ENCODE results near the gene IZUMO4.

IZUMO4 gene

GRCh38 chr19:2118438-2118837 lies 21.7 kb downstream of the IZUMO4 start:
- peaks cover 92% of the 10 kb centered on the region; the same call in 1 of the 2 replicates for H3K36me3 ChIP-seq (ENCODE audit: insufficient read depth, low read length)
- TF ChIP-seq EZH2phosphoT487 (IDR thresholded peaks at IDR 0.05; ENCODE audit: borderline replicate concordance) (no peak), CTCF (conservative IDR thresholded peaks at IDR 0.05; ENCODE audit: low read length) (no peak)
- peaks cover 3% of the 10 kb centered on the region for H4K20me1 ChIP-seq (ENCODE audit: insufficient read depth, low read length, poor library complexity, severe bottlenecking)

GRCh38 chr19:2119921-2120785 lies 23.4 kb downstream of the IZUMO4 start:
- Histone ChIP-seq H3K9ac (ENCODE audit: low read depth, low read length, poor library complexity, severe bottlenecking) (no peak overlapping the region), H3K9me3 (ENCODE audit: insufficient read depth, low read depth, low read length) (no peaks in the 10 kb centered on the region), H3K27me3 (ENCODE audit: insufficient read depth, low read length, poor library complexity, severe bottlenecking) (no peaks in the 10 kb centered on the region), H2AFZ (ENCODE audit: low read length) (no peak overlapping the region), H3K79me2 (ENCODE audit: insufficient read depth, low read length) (no peaks in the 10 kb centered on the region), H3K9me2 (replicated peaks; ENCODE audit: low read depth, low read length) (no peaks in the 10 kb centered on the region), H3K4me1 (ENCODE audit: insufficient read depth, low read length, poor library complexity, severe bottlenecking) (no peaks in the 10 kb centered on the region), H3K36me3 (ENCODE audit: insufficient read depth, low read length) (peaks cover 83% of the 10 kb centered on the region; the same call in 1 of the 2 replicates), H3K4me3 (ENCODE audit: low read length, poor library complexity, severe bottlenecking) (no peak overlapping the region), H4K20me1 (ENCODE audit: insufficient read depth, low read length, poor library complexity, severe bottlenecking) (peaks cover 3% of the 10 kb centered on the region), H3F3A (ENCODE audit: low read depth) (no peaks in the 10 kb centered on the region), H3K4me2 (ENCODE audit: low read depth, low read length, poor library complexity, severe bottlenecking) (no peak overlapping the region)
- TF ChIP-seq CTCF (conservative IDR thresholded peaks at IDR 0.05; ENCODE audit: low read length) = no peak
- no peak for TF ChIP-seq EZH2phosphoT487 (IDR thresholded peaks at IDR 0.05; ENCODE audit: borderline replicate concordance)

More at GRCh38 chr19:2118438-2118837, 21.7 kb downstream of the IZUMO4 start:
- Histone ChIP-seq H3K27me3 (ENCODE audit: insufficient read depth, low read length, poor library complexity, severe bottlenecking) (no peaks in the 10 kb centered on the region), H3K4me3 (ENCODE audit: low read length, poor library complexity, severe bottlenecking) (no peak overlapping the region), H2AFZ (ENCODE audit: low read length) (no peak overlapping the region), H3K9me2 (replicated peaks; ENCODE audit: low read depth, low read length) (no peaks in the 10 kb centered on the region), H3K4me1 (ENCODE audit: insufficient read depth, low read length, poor library complexity, severe bottlenecking) (no peaks in the 10 kb centered on the region), H3K9me3 (ENCODE audit: insufficient read depth, low read depth, low read length) (no peaks in the 10 kb centered on the region), H3K4me2 (ENCODE audit: low read depth, low read length, poor library complexity, severe bottlenecking) (no peak overlapping the region), H3F3A (ENCODE audit: low read depth) (no peaks in the 10 kb centered on the region), H3K79me2 (ENCODE audit: insufficient read depth, low read length) (no peaks in the 10 kb centered on the region), H3K9ac (ENCODE audit: low read depth, low read length, poor library complexity, severe bottlenecking) (no peak overlapping the region)

GRCh38 chr19:2120821-2121220 lies 24.1 kb downstream of the IZUMO4 start:
- H2AFZ ChIP-seq (ENCODE audit: low read length) = no peak overlapping the region
- no peak overlapping the region for H3K4me2 ChIP-seq (ENCODE audit: low read depth, low read length, poor library complexity, severe bottlenecking)
- H3K4me1 ChIP-seq (ENCODE audit: insufficient read depth, low read length, poor library complexity, severe bottlenecking) = no peaks in the 10 kb centered on the region
- H4K20me1 ChIP-seq (ENCODE audit: insufficient read depth, low read length, poor library complexity, severe bottlenecking) = peaks cover 3% of the 10 kb centered on the region
- no peaks in the 10 kb centered on the region for H3K79me2 ChIP-seq (ENCODE audit: insufficient read depth, low read length)
- no peaks in the 10 kb centered on the region for H3K9me3 ChIP-seq (ENCODE audit: insufficient read depth, low read depth, low read length)
- H3K9me2 ChIP-seq (replicated peaks; ENCODE audit: low read depth, low read length) = no peaks in the 10 kb centered on the region
- TF ChIP-seq EZH2phosphoT487 (IDR thresholded peaks at IDR 0.05; ENCODE audit: borderline replicate concordance) (no peak), CTCF (conservative IDR thresholded peaks at IDR 0.05; ENCODE audit: low read length) (no peak)
- peaks cover 76% of the 10 kb centered on the region; the same call in 1 of the 2 replicates for H3K36me3 ChIP-seq (ENCODE audit: insufficient read depth, low read length)
- H3K27me3 ChIP-seq (ENCODE audit: insufficient read depth, low read length, poor library complexity, severe bottlenecking) = no peaks in the 10 kb centered on the region
- no peak overlapping the region for H3K9ac ChIP-seq (ENCODE audit: low read depth, low read length, poor library complexity, severe bottlenecking)
- H3K4me3 ChIP-seq (ENCODE audit: low read length, poor library complexity, severe bottlenecking) = no peak overlapping the region
- no peaks in the 10 kb centered on the region for H3F3A ChIP-seq (ENCODE audit: low read depth)

Data from Loucy (cell line).